ENCODE data around the gene KANSL1.

- no peak for TF ChIP-seq POLR2A (IDR thresholded peaks at IDR 0.05)
- TF ChIP-seq, protein P1, sequence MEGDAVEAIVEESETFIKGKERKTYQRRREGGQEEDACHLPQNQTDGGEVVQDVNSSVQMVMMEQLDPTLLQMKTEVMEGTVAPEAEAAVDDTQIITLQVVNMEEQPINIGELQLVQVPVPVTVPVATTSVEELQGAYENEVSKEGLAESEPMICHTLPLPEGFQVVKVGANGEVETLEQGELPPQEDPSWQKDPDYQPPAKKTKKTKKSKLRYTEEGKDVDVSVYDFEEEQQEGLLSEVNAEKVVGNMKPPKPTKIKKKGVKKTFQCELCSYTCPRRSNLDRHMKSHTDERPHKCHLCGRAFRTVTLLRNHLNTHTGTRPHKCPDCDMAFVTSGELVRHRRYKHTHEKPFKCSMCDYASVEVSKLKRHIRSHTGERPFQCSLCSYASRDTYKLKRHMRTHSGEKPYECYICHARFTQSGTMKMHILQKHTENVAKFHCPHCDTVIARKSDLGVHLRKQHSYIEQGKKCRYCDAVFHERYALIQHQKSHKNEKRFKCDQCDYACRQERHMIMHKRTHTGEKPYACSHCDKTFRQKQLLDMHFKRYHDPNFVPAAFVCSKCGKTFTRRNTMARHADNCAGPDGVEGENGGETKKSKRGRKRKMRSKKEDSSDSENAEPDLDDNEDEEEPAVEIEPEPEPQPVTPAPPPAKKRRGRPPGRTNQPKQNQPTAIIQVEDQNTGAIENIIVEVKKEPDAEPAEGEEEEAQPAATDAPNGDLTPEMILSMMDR (IDR thresholded peaks at IDR 0.05), result no peak
- TF ChIP-seq POLR2AphosphoS5 (IDR thresholded peaks at IDR 0.05; ENCODE audit: insufficient read depth in 1 of 2, low read depth in 1 of 2), result no peak
Measured at GRCh38 chr17:46202424-46202823, 9.2 kb upstream of the KANSL1 start.

Data from vagina (tissue), 2 donors.